Mesodermal cell (in vitro differentiated cells): ENCODE data around the gene RCAN1.

Experiments
- H3K27ac ChIP-seq: 2 replicates; pipeline ENCODE4 v1.7.0; 2013; ENCODE audit warnings: mild to moderate bottlenecking, low read depth, low read length, moderate library complexity; ENCODE audit not compliant: severe bottlenecking
- H3K36me3 ChIP-seq: 2 replicates; pipeline ENCODE4 v1.7.1; 2013; ENCODE audit warnings: mild to moderate bottlenecking, low read length, moderate library complexity; ENCODE audit not compliant: control insufficient read depth, insufficient read depth
- H3K4me1 ChIP-seq: one replicate; pipeline ENCODE4 v1.7.1; 2013; ENCODE audit warnings: mild to moderate bottlenecking, low read length; ENCODE audit not compliant: insufficient read depth, control insufficient read depth, poor library complexity, severe bottlenecking
- H3K4me3 ChIP-seq: 2 replicates; pipeline ENCODE4 v1.7.0; 2013; ENCODE audit warnings: low read length, control low read depth, mild to moderate bottlenecking; ENCODE audit not compliant: insufficient read depth, poor library complexity, severe bottlenecking; ENCODE audit errors: extremely low read depth
- H3K9me3 ChIP-seq: 2 replicates; pipeline ENCODE4 v1.7.1; 2013; ENCODE audit warnings: mild to moderate bottlenecking, low read length, moderate library complexity; ENCODE audit not compliant: control insufficient read depth
- WGBS, 2 experiments: methylation state at CpG; one replicate each; pipeline ENCODE4 v1.1.5; 2013; ENCODE audit warnings: missing lambda C conversion rate in 2 of 2; ENCODE audit not compliant: insufficient coverage in 2 of 2; 5-methylcytosine and 5-hydroxymethylcytosine counted together

RCAN1 gene

DNA sequence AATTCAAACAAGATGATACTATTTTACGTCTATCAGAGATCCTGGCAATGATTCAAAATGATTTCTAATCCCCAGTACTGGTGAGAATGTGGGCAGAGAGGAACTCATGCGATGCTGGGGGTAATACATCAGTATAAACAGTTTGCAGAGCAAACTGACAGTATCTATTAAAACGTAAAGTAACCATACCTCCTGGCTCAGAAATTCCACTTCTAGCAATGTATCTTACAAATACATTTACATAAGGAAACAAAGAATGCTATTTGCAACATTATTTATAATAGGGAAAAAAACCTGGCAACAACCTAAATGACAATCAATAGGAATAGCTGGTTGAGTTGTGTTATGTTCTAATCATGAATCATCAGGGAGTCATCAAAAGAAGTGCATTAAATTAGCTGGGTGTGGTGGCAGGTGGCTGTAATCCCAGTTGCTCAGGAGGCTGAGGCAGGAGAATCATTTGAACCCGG is 15.9 kb downstream of the RCAN1 start:
- Histone ChIP-seq H3K9me3 (no peaks in the 10 kb centered on the region), H3K4me1 (no peaks in the 10 kb centered on the region), H3K36me3 (no peaks in the 10 kb centered on the region), H3K27ac (no peak overlapping the region), H3K4me3 (no peak overlapping the region)
- WGBS, 2 experiments = 83 to 94% methylated on average over 1 to 3 of the region's 4 CpGs

DNA sequence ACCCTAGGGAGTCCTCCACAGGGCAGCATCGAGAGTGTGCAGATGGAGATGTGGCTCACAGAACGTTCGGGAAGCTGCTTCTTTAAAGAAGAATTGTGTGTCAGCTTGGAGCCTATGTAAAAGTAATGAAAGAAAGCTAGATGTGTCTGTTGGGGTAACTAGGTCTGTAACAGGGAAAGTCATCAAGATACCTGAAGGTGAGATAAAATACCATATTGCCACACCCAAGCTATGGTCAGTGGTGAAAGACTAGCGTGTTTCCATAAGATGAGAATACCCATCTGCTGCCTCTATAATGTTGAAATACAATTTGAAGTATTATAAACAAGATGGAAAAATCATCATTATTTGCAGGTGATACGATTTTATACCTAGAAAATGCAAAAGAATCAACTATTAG is 17.5 kb downstream of the RCAN1 start:
- no peak overlapping the region for H3K4me3 ChIP-seq
- WGBS, 2 experiments = 100% methylated on average over 2 of the region's 5 CpGs; no CpG with 5 or more reads in 1 of the 2 experiments
- no peaks in the 10 kb centered on the region for H3K9me3 ChIP-seq
- H3K4me1 ChIP-seq = peaks cover 2% of the 10 kb centered on the region
- H3K36me3 ChIP-seq = no peaks in the 10 kb centered on the region
- no peak overlapping the region for H3K27ac ChIP-seq

DNA sequence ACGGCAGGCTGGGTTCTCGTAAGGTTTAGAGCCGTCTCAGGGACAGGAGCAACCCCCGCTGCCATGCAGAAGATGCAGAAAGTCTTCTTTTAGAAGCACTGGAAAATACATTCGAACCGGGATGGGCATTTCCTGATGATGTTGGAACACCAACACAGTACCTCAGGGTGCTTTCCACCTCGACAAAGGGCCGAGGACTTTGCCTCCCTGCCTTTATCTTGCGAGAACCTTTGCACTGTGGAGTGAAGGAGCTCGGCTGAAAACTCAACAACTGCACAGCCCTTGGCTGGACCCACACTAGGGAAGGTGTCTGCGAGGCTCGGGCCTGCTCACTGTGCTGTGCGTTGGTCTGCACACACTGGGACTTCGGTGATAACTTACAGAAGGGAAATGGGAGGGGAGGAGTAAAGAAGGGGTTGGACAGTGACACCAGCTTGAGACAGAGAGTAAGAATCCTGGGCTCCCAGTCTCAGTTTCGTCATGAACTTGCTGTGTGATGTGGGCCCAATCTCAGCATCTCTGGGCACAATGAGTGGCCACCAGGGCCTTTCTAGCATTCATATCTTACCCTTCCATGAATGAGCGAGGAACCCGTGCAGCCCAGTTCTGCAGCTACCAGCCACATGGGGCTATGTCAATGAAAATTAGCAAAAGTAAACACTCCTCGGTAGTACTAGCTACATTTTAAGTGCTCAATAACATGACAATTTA is 18.2 kb downstream of the RCAN1 start:
- Histone ChIP-seq H3K36me3 (no peaks in the 10 kb centered on the region), H3K4me1 (peaks cover 6% of the 10 kb centered on the region), H3K9me3 (no peaks in the 10 kb centered on the region), H3K27ac (no peak overlapping the region), H3K4me3 (no peak overlapping the region)
- WGBS, 2 experiments = 92% methylated on average over 11 to 13 of the region's 18 CpGs

DNA sequence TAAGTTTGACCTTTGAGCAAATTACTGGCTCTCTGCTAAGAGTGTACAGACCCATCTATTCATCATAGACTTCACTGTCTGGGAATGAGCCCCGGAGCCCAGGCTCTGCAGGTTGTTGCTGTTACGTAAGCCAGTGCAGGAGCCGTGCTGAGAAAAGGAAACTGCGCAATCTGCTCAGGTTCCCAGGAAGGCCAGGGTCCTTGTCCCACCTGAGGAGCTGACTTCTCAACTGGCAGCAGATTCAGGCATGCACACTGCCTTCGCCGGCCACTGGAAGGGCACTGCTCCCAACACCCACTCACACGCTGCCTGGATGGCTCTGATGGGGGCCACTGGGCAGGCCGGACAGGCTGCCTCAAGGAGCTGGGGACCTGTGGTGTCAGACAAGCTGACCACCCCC is 19.5 kb downstream of the RCAN1 start:
- 90 to 100% methylated on average over 4 to 5 of the region's 8 CpGs for WGBS, 2 experiments
- no peak overlapping the region for H3K4me3 ChIP-seq
- no peaks in the 10 kb centered on the region for H3K9me3 ChIP-seq
- no peak overlapping the region for H3K27ac ChIP-seq
- no peaks in the 10 kb centered on the region for H3K36me3 ChIP-seq
- peaks cover 6% of the 10 kb centered on the region for H3K4me1 ChIP-seq

DNA sequence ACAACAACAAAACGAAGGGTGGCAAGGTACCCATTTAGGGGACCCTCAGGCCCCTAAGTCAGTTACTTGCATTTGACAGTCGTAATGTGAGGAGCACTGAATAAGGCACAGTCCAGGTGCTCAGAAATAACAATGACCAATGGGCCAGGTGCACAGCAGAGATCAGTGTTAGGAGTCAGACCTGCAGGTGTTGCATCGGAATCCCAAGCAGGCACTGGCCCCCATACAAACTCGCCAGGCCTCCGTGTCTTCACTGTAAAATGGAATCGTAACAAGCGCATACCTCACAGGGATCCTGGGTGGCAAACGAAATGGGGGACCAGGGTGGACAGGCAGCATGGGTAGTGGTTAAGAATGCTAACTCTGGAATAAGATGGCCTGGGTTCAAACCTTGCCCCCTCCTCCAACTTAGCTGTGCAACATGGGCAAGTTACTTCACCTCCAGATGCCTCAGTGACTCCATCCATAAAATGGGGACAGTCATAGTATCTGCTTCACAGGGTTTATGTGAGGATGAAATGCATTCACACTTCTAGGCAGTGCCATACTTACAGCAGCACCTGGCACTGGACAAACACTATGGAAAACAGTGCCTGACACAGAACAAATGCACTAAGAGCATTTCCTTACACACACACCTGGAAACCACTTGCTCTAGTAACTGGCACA is 20.2 kb downstream of the RCAN1 start:
- H3K27ac ChIP-seq = no peak overlapping the region
- WGBS, 2 experiments = 83 to 91% methylated on average over 6 to 7 of the region's 8 CpGs

DNA sequence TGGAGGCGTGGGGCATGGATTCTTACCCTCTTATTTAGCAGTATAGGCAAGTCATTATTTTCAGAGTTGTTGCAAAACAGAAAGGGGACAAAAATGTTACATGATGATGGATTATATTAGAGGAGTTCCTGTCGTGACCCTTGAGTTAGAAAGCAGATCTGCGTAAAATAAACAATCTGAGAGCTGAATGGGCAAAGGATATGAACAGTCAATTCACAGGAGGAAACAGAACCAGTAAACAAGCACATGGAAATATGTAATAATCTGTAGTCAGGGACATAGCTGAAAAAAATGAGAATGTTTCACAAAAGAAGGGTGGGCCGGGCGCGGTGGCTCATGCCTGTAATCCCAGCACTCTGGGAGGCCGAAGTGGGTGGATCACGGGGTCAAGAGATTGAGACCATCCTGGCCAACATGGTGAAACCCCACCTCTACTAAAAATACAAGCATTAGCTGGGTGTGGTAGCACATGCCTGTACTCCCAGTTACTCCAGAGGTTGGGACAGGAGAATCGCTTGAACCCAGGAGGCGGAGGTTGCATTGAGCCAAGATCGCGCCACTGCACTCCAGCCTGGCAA is 20.9 kb downstream of the RCAN1 start:
- H3K4me1 ChIP-seq = peaks cover 6% of the 10 kb centered on the region
- no peak overlapping the region for H3K27ac ChIP-seq
- H3K4me3 ChIP-seq = no peak overlapping the region
- H3K9me3 ChIP-seq = no peaks in the 10 kb centered on the region
- WGBS, 2 experiments = 93 to 97% methylated on average over 6 of the region's 12 CpGs
- H3K36me3 ChIP-seq = no peaks in the 10 kb centered on the region

More for the DNA sequence above, 20.2 kb downstream of the RCAN1 start:
- Histone ChIP-seq H3K36me3 (no peaks in the 10 kb centered on the region), H3K9me3 (no peaks in the 10 kb centered on the region), H3K4me3 (no peak overlapping the region), H3K4me1 (peaks cover 6% of the 10 kb centered on the region)

DNA sequence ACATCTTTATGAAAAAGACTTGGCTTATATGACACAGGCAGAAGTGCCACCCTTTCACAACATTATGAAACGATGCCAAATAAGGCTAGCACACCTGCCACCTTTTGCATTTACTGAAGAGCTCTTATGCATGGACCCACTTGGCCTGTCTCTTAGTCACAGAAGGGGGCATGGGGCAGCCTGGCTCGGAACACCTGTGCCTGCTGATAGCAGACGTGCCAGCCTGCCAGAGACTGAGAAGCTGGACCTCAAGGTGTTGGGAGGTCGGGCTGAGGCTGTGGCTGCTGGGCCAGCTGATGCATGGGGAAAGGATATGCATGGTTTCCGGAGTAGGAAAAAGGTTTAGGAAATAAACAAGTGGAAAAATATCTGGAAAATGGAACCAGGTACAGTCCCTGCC is 21.5 kb downstream of the RCAN1 start:
- H3K36me3 ChIP-seq = no peaks in the 10 kb centered on the region
- WGBS, 2 experiments = 82 to 92% methylated on average over 5 of the region's 5 CpGs
- H3K27ac ChIP-seq = no peak overlapping the region
- H3K4me3 ChIP-seq = no peak overlapping the region
- H3K4me1 ChIP-seq = peaks cover 6% of the 10 kb centered on the region
- H3K9me3 ChIP-seq = no peaks in the 10 kb centered on the region

DNA sequence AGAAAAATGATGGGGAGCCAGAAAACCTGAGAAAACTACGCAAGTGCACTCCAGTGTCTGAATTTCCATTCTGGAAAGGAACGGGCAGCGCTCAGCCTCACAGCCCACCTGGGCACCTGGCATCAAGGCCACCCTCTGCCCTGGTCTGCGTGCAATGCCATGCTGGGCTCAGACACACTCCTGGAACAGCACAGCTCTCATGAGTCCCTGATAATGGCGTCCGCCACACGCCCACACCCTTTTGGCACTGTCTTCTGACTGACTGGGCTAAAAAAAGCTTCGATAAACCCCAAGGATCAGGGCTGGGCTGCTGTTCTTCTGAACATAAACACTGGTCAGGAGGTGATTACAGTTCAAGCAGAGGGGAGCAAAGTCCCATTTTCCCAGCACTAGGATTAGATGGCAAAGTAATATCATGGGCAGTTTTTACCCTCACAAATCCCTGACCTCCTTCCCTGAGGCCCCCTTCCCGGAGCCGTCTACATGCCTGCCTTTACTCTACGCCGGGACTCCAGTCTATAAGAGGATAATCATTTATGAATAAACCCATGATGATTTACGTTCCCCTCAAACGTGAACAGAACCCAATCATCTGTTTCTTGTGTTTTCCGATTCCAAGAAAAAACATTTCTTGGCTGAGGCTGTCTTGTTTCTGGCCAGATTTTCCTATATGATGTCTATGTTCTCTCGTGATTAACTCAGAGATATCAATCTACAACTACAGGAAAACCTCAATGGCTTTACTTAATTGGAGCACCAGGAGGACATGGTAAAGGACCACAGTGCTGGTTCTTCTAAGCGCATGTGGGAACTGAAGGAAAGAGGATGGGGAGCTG is 22.6 kb downstream of the RCAN1 start:
- H3K27ac ChIP-seq = no peak overlapping the region
- H3K4me1 ChIP-seq = peaks cover 6% of the 10 kb centered on the region
- H3K4me3 ChIP-seq = no peak overlapping the region
- 93 to 96% methylated on average over 11 to 15 of the region's 17 CpGs for whole genome bisulfite sequencing, 2 experiments
- no peaks in the 10 kb centered on the region for H3K36me3 ChIP-seq
- no peaks in the 10 kb centered on the region for H3K9me3 ChIP-seq

DNA sequence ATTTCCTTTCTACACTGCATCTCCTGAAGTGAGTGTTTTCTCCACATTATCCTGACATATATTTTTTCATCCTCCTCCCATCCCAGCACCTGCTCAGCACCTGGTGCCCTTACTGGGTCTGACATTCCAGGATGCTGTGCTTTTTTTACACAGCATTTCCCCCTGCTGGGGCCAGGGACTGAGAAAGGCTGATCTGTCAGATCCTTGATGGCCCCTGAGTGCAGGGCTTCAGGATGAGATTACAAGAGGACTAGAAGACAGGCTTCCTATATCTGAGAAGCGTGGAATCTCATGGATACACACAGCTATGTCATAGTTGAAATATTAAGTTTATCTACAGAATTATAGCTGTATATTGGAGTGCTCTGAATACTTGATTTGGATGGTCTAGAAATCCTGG is 24.4 kb downstream of the RCAN1 start:
- no peak overlapping the region for H3K4me3 ChIP-seq
- H3K27ac ChIP-seq = no peak overlapping the region
- H3K36me3 ChIP-seq = no peaks in the 10 kb centered on the region
- peaks cover 6% of the 10 kb centered on the region for H3K4me1 ChIP-seq
- H3K9me3 ChIP-seq = no peaks in the 10 kb centered on the region
- no CpG with 5 or more reads among the region's 1 CpG for WGBS, 2 experiments

DNA sequence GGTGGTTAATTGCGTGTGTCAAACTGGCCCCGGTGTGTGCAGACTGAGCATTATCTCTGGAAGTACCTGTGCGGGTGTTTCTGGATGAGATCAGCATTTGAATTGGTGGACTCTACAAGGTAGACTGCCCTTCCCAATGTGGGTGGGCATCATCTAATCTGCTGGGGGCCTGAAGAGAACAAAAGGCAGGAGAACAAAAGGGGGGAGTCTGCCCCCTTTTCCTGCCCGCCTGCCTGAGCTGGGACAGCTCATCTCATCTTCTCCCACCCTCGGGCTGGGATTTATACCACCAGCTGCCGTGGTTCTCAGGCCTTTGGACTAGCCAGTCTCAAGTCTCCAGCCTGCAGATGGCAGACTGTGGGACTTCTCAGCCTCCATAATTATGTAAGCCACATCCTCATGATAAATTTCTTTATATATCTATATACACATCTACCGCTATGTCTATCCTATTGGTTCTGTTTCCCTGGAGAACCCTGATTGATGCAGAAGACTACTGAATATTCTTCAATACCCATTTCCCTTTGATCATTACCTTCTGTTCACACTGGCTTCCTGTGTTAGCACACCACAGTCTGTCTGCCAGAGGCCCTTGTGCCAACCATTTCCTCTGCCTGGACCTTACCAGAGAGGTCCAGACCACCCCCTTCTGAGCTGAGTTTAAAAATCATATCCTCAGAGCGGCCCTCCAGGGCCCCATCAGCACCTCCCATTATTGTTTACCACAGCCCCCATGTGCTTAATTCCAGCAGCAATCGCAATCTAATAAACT is 25.2 kb downstream of the RCAN1 start:
- Histone ChIP-seq H3K36me3 (no peaks in the 10 kb centered on the region), H3K27ac (no peak overlapping the region), H3K9me3 (no peaks in the 10 kb centered on the region), H3K4me1 (peaks cover 6% of the 10 kb centered on the region), H3K4me3 (no peak overlapping the region)
- WGBS, 2 experiments = 90 to 98% methylated on average over 6 to 9 of the region's 9 CpGs
